ENCODE results near the gene NOP56.
A peak's percentile ranks its signal among the peaks of the same experiment; 100 is the strongest.
"Not testable (repeated sequence)": the region's sequence is repeated elsewhere in the genome, so short reads cannot be mapped to it uniquely, and the experiment has no call there.

Gene NOP56

DNA sequence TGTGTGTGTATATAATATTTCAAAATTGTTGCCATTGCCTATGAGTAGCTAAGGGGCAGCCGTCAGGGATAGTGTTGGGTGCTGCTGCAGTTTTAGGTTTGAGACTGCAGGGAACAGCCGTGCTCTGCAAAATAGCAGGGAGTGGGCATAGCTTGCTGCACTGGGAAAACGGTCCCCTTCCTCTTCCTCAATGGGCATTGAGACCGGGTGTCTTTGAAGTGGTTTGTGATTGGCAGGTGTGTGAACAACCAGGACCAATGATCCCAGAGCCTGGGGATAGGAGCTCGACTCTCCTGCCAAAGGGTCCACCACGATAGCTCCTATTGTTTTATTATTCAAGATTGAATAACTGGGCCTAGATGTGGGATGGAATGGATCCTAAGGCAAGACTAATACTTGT lies 35.1 kb downstream of the NOP56 start:
- DNase-seq (ENCODE audit: insufficient read length, low spot score) (no peak), FAIRE-seq (no peak)
- TF ChIP-seq POLR2A (IDR thresholded peaks at IDR 0.05; ENCODE audit: low read depth, low read length) = no peak

DNA sequence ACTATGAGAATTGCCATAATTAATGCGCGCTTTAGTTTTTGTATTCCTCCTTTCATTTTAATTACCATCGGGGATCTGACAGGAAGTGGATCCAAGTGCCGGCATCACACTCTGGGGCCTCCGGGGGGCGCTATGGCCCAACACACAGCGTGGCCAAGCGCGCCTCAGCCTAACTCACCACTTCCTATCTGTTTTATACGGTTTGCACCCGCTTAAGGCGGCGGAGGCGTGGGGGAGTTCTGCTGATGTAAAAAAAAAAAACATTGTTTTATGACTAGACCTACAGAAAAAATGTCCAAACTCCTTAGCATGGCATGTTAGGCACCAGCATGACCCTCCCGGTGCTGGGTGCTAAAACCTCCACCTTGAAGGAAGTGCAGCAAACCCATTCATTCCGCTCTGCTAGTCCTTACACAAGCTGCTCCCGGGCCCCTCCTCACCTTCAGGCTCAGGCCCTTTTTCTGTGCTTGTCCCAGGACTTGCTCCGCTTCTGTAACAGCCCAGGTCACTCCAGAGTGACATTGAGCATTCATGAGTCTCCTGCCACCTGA lies 35.7 kb downstream of the NOP56 start:
- peak; percentile 76 for DNase-seq (ENCODE audit: insufficient read length, low spot score)
- no peak for FAIRE-seq
- TF ChIP-seq POLR2A (IDR thresholded peaks at IDR 0.05; ENCODE audit: low read depth, low read length) = no peak

DNA sequence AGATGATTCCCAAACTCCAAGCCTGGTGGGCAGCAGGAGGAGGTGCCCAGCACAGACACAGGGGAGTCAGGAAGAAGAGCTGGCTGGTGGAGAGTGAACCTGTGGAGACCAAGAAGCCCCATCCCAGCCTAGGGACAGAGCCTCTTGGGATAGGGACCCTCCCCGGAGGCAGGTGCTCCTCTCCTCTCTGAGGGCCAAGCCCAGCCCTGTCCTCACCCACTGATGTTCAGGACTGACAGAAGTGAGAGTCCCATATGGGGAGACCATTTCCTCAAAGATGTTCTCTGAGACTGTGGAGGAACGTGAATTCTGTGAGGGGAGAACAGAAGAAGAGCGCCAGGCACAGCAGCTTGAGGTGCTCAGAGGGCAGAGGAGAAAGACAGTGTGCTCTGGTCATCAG lies 37.8 kb downstream of the NOP56 start:
- no peak for FAIRE-seq
- TF ChIP-seq POLR2A (IDR thresholded peaks at IDR 0.05; ENCODE audit: low read depth, low read length) = no peak
- DNase-seq (ENCODE audit: insufficient read length, low spot score) = no peak

DNA sequence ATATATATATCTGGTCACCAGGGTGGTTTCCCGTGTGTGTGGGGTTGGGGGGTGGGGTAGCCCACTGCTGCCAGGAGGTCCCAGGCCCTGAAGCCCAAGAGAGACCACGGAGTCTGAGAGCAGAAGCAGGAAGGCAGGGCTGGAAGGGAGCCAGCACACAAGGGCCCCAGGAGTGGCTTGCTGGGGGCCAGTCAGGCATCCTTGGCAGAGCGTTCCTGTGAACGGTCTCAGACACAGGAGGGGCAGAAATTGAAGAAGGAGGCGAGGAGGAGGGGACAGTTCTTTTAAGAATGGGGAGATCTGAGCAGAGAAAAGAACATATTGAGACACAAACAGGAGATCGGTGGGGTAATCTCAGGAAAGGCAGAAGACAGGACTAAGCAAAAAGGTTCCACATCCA lies 38.3 kb downstream of the NOP56 start:
- no peak for TF ChIP-seq POLR2A (IDR thresholded peaks at IDR 0.05; ENCODE audit: low read depth, low read length)
- FAIRE-seq (no peak), DNase-seq (ENCODE audit: insufficient read length, low spot score) (no peak)

DNA sequence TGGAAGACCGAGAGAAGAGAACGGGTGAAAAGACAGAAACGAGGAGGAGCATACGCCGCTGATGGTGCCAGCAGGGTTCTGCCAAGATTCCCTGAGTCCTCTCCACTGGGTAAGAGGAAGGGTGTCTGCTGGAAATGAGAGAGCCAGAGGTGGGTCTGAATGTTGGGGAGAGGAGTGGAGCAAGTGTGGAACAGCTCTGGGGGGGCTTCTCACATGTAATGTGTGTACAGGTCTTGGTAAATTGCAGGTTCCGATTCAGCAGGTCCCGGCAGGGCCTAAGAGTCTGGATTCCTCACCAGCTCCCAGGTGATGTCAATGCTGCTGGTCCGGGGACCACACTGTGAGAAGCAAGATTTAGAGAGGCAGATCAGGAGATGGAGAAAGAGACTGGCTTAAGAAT lies 38.7 kb downstream of the NOP56 start:
- no peak for FAIRE-seq
- no peak for TF ChIP-seq POLR2A (IDR thresholded peaks at IDR 0.05; ENCODE audit: low read depth, low read length)
- no peak for DNase-seq (ENCODE audit: insufficient read length, low spot score)

DNA sequence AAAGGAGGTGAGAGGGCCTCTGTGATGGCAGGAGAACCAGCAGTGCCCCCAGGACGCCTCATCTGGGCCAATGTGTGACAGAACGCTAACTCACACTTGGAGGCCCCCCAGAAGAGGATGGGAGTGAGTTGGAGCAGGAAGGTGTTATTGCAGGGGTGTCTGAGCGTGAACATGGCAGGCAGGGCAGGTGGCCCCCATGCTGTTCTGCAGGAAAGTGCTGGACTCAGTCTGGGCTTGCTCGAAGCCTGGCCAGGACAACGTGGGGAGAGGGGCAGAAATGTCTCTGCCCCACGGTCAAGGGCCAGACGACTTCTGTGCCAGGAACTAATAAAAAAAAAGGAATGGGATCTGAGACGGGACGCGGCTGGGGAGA lies 39.2 kb downstream of the NOP56 start:
- DNase-seq (ENCODE audit: insufficient read length, low spot score) (no peak), FAIRE-seq (no peak)
- TF ChIP-seq POLR2A (IDR thresholded peaks at IDR 0.05; ENCODE audit: low read depth, low read length) = no peak

DNA sequence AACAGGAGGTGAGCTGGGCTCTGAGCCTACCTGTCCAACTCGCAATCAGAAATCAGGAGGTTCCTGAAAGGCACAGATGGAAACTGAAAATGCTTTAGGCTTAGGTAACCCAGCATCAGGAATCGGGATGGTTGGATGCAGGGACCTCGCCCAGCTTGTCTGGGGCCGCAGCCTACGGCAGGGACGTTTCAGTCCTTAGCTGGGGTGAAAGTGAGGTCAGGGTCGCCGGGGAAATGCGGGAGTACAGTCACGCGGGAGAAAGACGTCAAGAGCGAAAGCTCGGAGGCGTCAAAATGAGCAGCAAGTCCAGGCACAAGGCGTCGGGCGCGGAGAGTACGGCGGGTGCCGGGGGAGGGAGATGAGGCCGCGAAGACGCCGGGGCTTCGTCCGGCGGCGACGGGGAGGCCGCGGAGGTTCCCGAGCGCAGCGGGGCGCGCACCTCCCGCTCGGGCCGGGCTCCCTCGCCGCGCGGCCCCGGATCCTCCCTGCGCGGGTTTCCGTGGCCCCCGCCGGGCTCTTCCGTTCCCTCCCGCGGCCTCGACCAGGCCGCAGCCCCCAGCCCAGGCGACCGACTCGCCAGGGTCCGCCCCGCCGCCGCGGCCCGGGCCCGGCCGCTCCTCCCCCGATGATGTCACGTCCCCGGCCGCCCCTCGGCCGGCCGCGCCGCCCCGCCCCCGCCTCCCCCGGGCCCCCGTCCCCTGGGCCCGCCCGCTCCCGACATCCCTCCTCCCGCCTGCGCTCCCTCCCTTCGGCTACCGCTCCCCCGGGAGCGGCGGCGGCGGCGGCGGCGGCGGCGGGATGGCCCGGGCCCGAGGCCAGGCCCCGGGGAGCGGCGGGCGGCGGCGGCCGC lies 39.8 kb downstream of the NOP56 start, which contains the start of gene EBF4:
Gene EBF4 (plus strand): TSS at position 745 of the 850 bp plus-strand sequence. CDS start 866 bp downstream, outside the sequence.
- no peak for DNase-seq (ENCODE audit: insufficient read length, low spot score)
- FAIRE-seq = no peak

DNA sequence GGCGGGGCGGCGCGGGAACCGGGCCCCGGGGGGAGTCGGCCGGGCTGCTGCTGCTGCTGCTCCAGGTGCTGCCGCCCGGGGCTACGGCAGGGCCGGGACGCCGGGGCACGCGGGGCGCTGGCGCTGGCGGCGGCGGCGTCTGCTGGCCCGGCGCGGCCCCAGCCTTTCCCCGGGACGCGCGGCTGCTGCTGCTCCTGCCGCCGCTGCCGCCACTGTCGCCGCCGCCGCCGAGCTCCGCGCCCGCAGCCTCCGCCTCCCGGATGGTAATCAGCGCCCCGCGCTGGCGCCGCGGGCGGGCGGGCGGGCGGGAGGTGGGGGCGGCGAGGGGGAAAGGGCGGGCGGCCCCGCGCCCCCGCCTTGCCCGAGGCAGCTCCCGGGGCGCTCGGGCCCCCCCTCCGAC lies 40.5 kb downstream of the NOP56 start:
- DNase-seq (ENCODE audit: insufficient read length, low spot score) = no peak
- no peak for TF ChIP-seq POLR2A (IDR thresholded peaks at IDR 0.05; ENCODE audit: low read depth, low read length)
- FAIRE-seq = no peak

More for the DNA sequence above, 39.8 kb downstream of the NOP56 start, which contains the start of gene EBF4:
- no peak for TF ChIP-seq POLR2A (IDR thresholded peaks at IDR 0.05; ENCODE audit: low read depth, low read length)

DNA sequence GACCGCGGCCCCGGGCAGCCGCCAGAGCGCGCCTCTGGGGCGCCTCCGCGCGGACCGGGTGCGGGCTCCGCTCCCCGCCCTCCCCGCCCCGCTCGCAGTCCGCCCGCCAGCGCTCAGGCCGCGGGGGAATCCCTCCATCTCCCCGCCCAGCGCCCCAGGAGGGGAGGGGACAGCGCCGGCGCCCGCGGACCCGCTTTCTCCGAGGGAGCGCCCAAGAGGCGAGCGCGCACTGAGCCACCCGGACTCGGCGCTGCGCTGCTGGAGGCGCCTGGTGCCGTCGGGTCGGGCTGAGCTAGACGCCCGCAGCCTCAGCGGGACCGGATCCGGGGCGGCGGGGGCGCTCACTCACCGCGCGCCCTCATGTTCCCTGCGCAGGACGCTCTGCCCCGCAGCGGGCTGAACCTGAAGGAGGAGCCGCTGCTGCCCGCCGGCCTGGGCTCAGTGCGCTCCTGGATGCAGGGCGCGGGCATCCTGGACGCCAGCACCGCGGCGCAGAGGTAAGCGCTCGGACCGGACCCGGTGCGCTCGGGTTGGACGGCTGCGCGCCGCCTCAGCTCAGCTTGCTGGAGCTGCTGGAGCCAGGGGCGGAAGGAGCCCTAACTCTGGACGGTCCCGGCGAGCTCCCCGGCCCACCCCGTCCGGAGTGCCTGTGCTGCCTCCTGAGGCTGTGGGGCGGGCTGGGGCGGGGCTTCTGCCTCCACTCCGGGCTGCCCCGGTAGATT lies 41.0 kb downstream of the NOP56 start:
- TF ChIP-seq POLR2A (IDR thresholded peaks at IDR 0.05; ENCODE audit: low read depth, low read length) = no peak
- DNase-seq (ENCODE audit: insufficient read length, low spot score) (no peak), FAIRE-seq (no peak)

DNA sequence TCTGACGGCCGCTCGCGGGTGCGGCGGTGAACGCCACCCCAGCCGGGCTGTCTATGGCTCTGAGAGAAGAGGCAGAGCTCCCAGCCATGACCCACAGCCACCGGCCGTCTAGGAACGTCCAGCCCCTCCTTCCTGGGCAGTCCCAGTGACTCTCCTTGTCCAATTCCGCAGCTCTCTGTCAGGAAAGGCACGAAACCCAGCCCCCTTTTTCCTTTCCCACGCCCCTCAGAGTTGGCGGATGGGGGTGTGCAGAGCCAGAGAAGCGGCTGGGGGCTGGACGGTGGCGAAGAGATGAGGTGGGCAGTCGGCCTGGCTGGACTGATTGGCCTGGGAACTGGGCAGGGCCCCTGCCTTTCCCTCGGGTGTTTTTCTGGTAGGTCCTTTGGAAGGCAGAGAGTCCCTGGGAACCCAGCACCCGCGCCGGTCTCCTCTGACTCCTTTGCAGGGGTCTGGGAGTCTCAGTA lies 41.6 kb downstream of the NOP56 start:
- DNase-seq (ENCODE audit: insufficient read length, low spot score) (no peak), FAIRE-seq (no peak)

DNA sequence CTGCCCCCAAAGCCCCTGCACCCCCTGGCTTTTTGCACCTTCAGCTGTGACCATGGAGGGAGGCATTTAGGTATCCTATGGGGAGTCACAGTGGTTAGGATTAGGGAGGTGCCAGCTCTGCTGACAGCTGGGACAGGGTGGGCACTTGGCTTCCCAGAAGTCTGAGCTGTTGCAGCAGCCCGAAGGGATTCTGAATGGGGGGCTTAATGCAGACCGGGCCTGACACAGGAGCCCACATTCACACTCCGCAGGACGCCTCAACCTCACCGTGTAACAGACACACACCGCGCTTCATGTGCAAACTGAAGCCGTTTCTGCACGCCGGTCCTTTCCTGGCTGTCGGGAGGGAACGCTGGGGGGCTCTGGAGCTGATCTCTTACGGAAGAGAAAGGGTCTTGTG lies 42.1 kb downstream of the NOP56 start:
- DNase-seq (ENCODE audit: insufficient read length, low spot score) (no peak), FAIRE-seq (no peak)
- TF ChIP-seq POLR2A (IDR thresholded peaks at IDR 0.05; ENCODE audit: low read depth, low read length) = no peak

More for the DNA sequence above, 41.6 kb downstream of the NOP56 start:
- TF ChIP-seq POLR2A (IDR thresholded peaks at IDR 0.05; ENCODE audit: low read depth, low read length) = no peak

DNA sequence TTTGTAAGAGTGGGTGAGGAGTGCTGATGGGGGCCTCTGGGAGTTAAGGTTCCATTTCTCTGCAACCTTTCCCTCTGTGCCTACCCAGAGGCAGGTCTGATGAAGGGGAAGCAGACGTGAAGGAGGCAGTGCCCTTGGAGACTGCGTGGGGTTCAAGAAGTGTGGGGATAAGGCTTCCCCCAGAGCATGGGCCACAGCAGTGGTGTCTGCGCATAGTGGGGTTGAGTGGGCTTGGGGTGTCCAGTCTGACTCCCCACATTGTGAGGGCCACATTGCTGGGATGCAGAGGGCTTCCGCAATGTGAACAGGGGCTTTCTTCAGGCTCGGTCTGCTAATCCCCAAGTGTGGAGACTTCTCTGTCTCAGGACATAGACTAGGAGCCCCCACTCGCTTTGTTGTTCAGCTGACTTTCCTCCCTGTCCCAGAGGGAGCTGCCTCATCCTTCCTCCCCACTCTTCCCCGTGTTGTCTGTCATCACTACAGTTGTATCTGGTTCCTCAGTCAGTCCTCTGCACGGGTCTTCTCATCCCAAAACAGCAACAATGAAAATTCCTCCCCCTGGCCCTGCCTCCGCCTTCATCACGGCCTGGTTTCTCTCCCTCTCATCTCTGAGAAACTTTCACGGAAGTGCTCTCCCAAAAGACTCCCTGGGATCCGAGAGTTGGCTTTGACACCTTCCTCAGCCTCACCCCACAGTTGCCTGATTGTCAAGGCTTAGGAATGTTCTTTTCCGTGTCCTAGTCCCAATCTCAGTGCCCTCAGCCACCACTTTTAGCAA lies 43.0 kb downstream of the NOP56 start:
- no peak for FAIRE-seq
- DNase-seq (ENCODE audit: insufficient read length, low spot score) = no peak
- no peak for TF ChIP-seq POLR2A (IDR thresholded peaks at IDR 0.05; ENCODE audit: low read depth, low read length)

DNA sequence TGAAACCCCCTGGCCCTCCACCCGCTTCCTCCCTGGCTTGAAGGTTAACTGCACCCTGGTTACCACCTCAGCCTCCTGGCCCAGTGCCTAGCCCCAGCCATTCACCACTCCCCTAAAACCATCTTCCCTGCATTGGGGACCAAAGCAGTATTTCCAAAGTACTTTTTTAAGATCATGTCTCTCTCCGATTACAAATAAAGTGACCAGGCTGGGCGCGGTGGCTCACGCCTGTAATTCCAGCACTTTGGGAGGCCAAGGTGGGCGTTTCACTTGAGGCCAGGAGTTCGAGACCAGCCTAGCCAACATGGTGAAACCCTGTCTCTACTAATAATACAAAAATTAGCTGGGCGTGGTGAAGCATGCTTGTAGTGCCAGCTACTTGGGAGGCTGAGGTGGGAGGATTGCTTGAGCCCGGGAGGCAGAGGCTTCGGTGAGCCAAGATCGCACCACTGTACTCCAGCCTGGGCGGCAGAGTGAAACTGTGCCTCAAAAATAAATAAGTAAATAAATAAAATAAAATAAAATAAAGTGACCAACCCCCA lies 43.6 kb downstream of the NOP56 start:
- FAIRE-seq; DNase-seq (ENCODE audit: insufficient read length, low spot score): not testable (repeated sequence)

Data from H54 (cell line).